Calu3 (cell line): ENCODE results near the gene PLCZ1. TPM values are rescaled to one million over a fixed set of nuclear protein-coding genes. Genes with fewer than 3 reads are reported as not detected.
"Not testable (repeated sequence)": the region's sequence is repeated elsewhere in the genome, so short reads cannot be mapped to it uniquely, and the experiment has no call there.

Source experiments
- Bru-seq: library from RNA; stranded (reverse); fragments of 400-500 nt; gene quantifications from one replicate; lab custom pipeline; 2021; lab: Mats Ljungman, UMichigan
- BruChase-seq, 2 experiments: library from RNA; stranded (reverse); fragments of 400-500 nt; gene quantifications; one replicate each; lab custom pipeline; 2021; lab: Mats Ljungman, UMichigan
- BruUV-seq: library from RNA; stranded (reverse); fragments of 400-500 nt; replicated peaks from 2 replicates; lab custom pipeline; 2021; lab: Mats Ljungman, UMichigan
- CTCF ChIA-PET: fragments of 300-600 bp; sonication (Branson Sonifier 250); formaldehyde crosslinking; loops from one replicate; lab custom pipeline; 2022; ENCODE audit warnings: antibody characterized with exemption; lab: Charles Lee
- DNase-seq: peaks from one replicate; pipeline ENCODE4 v3.0.0; 2022
- H3K27ac Mint-ChIP-seq: one replicate; pipeline ENCODE4 v1.8.0; 2022; ENCODE audit warnings: mixed read lengths; ENCODE audit not compliant: unreplicated experiment
- H3K27me3 Mint-ChIP-seq: one replicate; pipeline ENCODE4 v1.8.0; 2022; ENCODE audit warnings: mixed read lengths; ENCODE audit not compliant: unreplicated experiment
- H3K36me3 Mint-ChIP-seq: one replicate; pipeline ENCODE4 v1.8.0; 2022; ENCODE audit warnings: mild to moderate bottlenecking, moderate library complexity, mixed read lengths; ENCODE audit not compliant: insufficient read depth, unreplicated experiment
- H3K4me1 Mint-ChIP-seq: one replicate; pipeline ENCODE4 v1.8.0; 2022; ENCODE audit warnings: mild to moderate bottlenecking, low read depth, mixed read lengths; ENCODE audit not compliant: unreplicated experiment
- H3K4me3 Mint-ChIP-seq: one replicate; pipeline ENCODE4 v1.8.0; 2022; ENCODE audit warnings: mild to moderate bottlenecking, low read depth, moderate library complexity, mixed read lengths; ENCODE audit not compliant: unreplicated experiment
- H3K9me3 Mint-ChIP-seq: one replicate; pipeline ENCODE4 v1.8.0; 2022; ENCODE audit warnings: low read depth, mixed read lengths; ENCODE audit not compliant: unreplicated experiment
- intact Hi-C: fragments of 100-400 bp; cut with micrococcal nuclease; formaldehyde crosslinking; loops from one replicate; pipeline ENCODE4 v1.10.0; 2022; ENCODE audit not compliant: unreplicated experiment
- long read RNA-seq: library from polyadenylated mRNA; stranded (forward); transcript quantifications from one replicate; pipeline ENCODE4 v2.0.0, GENCODE V29; 2022
- total RNA-seq: library from RNA; stranded (reverse); gene quantifications from 2 replicates; pipeline ENCODE4 v1.2.3, GENCODE V29; 2022
- TF ChIP-seq, protein P1 (sequence below): fragments of 200-600 bp; IDR thresholded peaks from one replicate; pipeline ENCODE4 v1.8.0; 2022; ENCODE audit warnings: antibody characterized with exemption; ENCODE audit not compliant: unreplicated experiment

Gene PLCZ1, protein sequence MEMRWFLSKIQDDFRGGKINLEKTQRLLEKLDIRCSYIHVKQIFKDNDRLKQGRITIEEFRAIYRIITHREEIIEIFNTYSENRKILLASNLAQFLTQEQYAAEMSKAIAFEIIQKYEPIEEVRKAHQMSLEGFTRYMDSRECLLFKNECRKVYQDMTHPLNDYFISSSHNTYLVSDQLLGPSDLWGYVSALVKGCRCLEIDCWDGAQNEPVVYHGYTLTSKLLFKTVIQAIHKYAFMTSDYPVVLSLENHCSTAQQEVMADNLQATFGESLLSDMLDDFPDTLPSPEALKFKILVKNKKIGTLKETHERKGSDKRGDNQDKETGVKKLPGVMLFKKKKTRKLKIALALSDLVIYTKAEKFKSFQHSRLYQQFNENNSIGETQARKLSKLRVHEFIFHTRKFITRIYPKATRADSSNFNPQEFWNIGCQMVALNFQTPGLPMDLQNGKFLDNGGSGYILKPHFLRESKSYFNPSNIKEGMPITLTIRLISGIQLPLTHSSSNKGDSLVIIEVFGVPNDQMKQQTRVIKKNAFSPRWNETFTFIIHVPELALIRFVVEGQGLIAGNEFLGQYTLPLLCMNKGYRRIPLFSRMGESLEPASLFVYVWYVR
- total RNA-seq (not detected in 2 replicates), Bru-seq, nascent RNA (not detected), BruChase-seq, experiment 1, labeled RNA remaining after a 6-hour chase (percentile 5 among the genes with signal in this experiment), BruChase-seq, experiment 2, labeled RNA remaining after a 2-hour chase (percentile 5 among the genes with signal in this experiment)
- long read RNA-seq, partial matches to known transcripts, result 0 of 1 reads
- long read RNA-seq, other reads (novel, unspliced or antisense), result 1 of 1 reads

DNA sequence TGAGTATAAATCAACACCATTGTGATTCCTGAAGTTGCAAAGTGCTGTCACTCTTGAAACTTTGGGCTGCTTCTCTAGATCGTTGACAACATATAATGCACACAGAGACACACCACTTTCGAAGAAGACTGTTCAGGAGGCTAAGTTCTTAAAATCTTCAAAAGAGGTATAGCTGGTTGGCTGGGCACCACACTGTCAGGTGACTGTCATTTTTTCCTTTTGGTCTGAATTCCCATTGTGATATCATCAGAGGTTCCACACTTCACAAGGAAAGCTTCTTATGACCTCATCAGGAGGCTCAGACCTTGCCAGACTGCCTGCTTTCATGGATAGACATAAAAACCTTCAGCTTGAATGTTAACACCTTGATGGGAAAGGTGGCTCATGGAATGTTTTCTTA lies at the start of gene PLCZ1, which contains the start of gene CAPZA3:
Gene PLCZ1, minus strand, starts transcription at position 194 of the 400 bp plus-strand sequence. CDS start 641 bp downstream, outside the sequence.
Gene CAPZA3, plus strand, starts transcription at position 301 of the 400 bp plus-strand sequence. CDS start 150 bp downstream, outside the sequence.
- Mint-ChIP-seq H3K36me3 (no peaks in the 10 kb centered on the region), H3K4me1 (no peaks in the 10 kb centered on the region), H3K27me3 (no peaks in the 10 kb centered on the region), H3K9me3 (peaks cover 10% of the 10 kb centered on the region), H3K27ac (no peak within 1 kb of the TSS), H3K4me3 (no peak within 1 kb of the TSS)
- TF ChIP-seq, protein P1, sequence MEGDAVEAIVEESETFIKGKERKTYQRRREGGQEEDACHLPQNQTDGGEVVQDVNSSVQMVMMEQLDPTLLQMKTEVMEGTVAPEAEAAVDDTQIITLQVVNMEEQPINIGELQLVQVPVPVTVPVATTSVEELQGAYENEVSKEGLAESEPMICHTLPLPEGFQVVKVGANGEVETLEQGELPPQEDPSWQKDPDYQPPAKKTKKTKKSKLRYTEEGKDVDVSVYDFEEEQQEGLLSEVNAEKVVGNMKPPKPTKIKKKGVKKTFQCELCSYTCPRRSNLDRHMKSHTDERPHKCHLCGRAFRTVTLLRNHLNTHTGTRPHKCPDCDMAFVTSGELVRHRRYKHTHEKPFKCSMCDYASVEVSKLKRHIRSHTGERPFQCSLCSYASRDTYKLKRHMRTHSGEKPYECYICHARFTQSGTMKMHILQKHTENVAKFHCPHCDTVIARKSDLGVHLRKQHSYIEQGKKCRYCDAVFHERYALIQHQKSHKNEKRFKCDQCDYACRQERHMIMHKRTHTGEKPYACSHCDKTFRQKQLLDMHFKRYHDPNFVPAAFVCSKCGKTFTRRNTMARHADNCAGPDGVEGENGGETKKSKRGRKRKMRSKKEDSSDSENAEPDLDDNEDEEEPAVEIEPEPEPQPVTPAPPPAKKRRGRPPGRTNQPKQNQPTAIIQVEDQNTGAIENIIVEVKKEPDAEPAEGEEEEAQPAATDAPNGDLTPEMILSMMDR, result no peak
- DNase-seq, result no peak
- BruUV-seq, result no TSS peak
- intact Hi-C loops, result no loop called here
- CTCF ChIA-PET, result no interaction called here

DNA sequence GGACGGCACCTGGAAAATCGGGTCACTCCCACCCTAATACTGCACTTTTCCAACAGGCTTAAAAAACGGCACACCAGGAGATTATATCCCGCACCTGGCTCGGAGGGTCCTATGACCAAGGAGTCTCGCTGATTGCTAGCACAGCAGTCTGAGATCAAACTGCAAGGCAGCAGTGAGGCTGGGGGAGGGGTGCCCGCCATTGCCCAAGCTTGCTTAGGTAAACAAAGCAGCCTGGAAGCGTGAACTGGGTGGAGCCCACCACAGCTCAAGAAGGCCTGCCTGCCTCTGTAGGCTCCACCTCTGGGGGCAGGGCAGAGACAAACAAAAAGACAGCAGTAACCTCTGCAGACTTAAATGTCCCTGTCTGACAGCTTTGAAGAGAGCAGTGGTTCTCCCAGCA lies 47.7 kb upstream of the PLCZ1 start:
- H3K4me3 Mint-ChIP-seq, H3K9me3 Mint-ChIP-seq, intact Hi-C loops, H3K27me3 Mint-ChIP-seq, H3K4me1 Mint-ChIP-seq, BruUV-seq, H3K36me3 Mint-ChIP-seq, DNase-seq, H3K27ac Mint-ChIP-seq, CTCF ChIA-PET: not testable (repeated sequence)

DNA sequence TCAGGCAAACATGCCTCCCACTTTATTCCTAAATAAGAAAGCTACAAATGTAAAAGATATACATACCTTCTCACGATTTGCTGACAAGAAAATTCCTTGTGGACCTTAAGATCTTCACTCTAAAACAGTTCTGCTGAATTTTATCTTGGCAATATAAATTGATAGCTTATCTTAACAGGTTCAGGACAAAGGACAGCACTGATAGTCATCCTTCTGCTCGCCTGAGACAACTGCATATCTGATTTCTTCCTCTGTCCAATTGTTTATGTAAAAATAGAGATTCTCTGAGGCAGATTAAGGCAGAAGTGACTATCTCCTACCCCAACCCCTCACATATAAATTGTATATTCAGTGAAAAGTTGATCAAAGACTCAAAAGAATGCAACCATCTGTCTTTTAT lies 45.0 kb upstream of the PLCZ1 start:
- Mint-ChIP-seq H3K27ac (no peak overlapping the region), H3K9me3 (peaks cover 13% of the 10 kb centered on the region), H3K36me3 (no peaks in the 10 kb centered on the region), H3K27me3 (no peaks in the 10 kb centered on the region), H3K4me1 (no peaks in the 10 kb centered on the region), H3K4me3 (no peak overlapping the region)
- no peak for DNase-seq
- BruUV-seq, result no TSS peak
- TF ChIP-seq, protein P1, result no peak
- intact Hi-C loops, result no loop called here
- CTCF ChIA-PET, result interaction anchor here (0.5 kb wide), 1 partner anchor 1470 kb away, joined by 5 read pairs; no protein-coding TSS in a partner anchor

DNA sequence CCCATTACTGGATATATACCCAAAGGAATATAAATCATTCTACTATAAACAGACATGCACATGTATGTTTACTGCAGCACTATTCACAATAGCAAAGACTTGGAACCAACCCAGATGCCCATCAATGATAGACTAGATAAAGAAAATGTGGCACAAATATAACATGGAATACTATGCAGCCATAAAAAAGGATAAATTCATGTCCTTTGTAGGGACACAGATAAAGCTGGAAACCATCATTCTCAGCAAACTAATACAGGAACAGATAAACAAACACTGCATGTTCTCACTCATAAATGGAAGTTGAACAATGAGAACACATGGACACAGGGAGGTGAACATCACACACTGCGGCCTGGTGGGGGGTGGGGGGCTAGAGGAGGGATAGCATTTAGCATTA lies 28.7 kb upstream of the PLCZ1 start:
- H3K4me1 Mint-ChIP-seq, H3K27ac Mint-ChIP-seq, BruUV-seq, H3K4me3 Mint-ChIP-seq, H3K27me3 Mint-ChIP-seq, H3K36me3 Mint-ChIP-seq, intact Hi-C loops, DNase-seq, CTCF ChIA-PET: not testable (repeated sequence)
- peaks cover 14% of the 10 kb centered on the region for H3K9me3 Mint-ChIP-seq

DNA sequence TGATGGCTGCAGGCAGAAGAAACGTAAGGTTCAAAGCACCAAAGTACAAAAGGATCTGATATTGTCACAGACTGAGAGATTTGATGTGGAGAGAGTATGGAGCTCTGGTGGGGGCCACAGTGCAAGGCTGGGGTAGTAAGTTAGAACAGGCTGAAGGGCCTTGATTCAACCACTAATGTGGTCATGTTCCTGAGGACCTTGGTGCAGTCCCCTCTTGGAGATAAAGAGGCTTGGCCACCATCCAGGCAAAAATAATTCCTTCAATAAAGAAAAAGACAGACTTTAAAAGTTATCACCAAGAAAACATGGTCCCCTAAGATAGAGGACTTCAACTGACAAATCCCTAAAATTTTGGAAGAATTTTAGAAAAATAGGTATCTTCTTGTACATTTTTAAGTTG lies 17.5 kb upstream of the PLCZ1 start:
- H3K36me3 Mint-ChIP-seq, result no peaks in the 10 kb centered on the region
- no peaks in the 10 kb centered on the region for H3K27me3 Mint-ChIP-seq
- no peaks in the 10 kb centered on the region for H3K9me3 Mint-ChIP-seq
- TF ChIP-seq, protein P1, result no peak
- no peak overlapping the region for H3K4me3 Mint-ChIP-seq
- no peak overlapping the region for H3K27ac Mint-ChIP-seq
- no TSS peak for BruUV-seq
- intact Hi-C loops, result no loop called here
- CTCF ChIA-PET, result interaction anchor here (1.0 kb wide), 1 partner anchor 1659 kb away, joined by 4 read pairs; no protein-coding TSS in a partner anchor
- H3K4me1 Mint-ChIP-seq, result peaks cover 3% of the 10 kb centered on the region
- no peak for DNase-seq
